HL-60 (cell line): Measurements from ENCODE around the gene MSX1.

Experiments used
- DNase-seq, 2 experiments: peaks; one replicate each; pipeline ENCODE4 v3.0.0-alpha.2; 2010 to 2020; ENCODE audit warnings: low read depth in 1 of 2, low spot score in 1 of 2
- H3K27ac ChIP-seq: fragments of 250-450 bp; sonication (Bioruptor Pico); replicated peaks from 2 replicates; pipeline ENCODE4 v1.5.1; 2020; ENCODE audit warnings: mild to moderate bottlenecking, moderate library complexity
- H3K27me3 ChIP-seq: fragments of 250-450 bp; sonication (Bioruptor Pico); 2 replicates; pipeline ENCODE4 v1.5.1; 2021; ENCODE audit warnings: mild to moderate bottlenecking, moderate library complexity; ENCODE audit not compliant: insufficient read depth, poor library complexity, severe bottlenecking
- H3K4me3 ChIP-seq: replicated peaks from 2 replicates; pipeline ENCODE4 v1.5.1; 2011; ENCODE audit warnings: mild to moderate bottlenecking, control low read depth, low read length; ENCODE audit not compliant: insufficient read depth
- CTCF ChIP-seq: IDR thresholded peaks from one replicate; pipeline ENCODE4 v1.5.1; 2011; ENCODE audit warnings: low read length, control low read depth, inconsistent platforms; ENCODE audit not compliant: insufficient read depth
- GABPA ChIP-seq: IDR thresholded peaks from 2 replicates; pipeline ENCODE4 v1.6.1; 2012; ENCODE audit warnings: low read depth
- POLR2AphosphoS5 ChIP-seq: IDR thresholded peaks from 2 replicates; pipeline ENCODE4 v1.6.1; 2012; ENCODE audit warnings: low read depth
- REST ChIP-seq: IDR thresholded peaks from 2 replicates; pipeline ENCODE4 v1.6.1; 2012; ENCODE audit warnings: low read depth; ENCODE audit not compliant: insufficient replicate concordance
- SPI1 ChIP-seq: IDR thresholded peaks from 2 replicates; pipeline ENCODE4 v1.6.1; 2012; ENCODE audit warnings: low read depth, mild to moderate bottlenecking, borderline replicate concordance

Gene MSX1

GRCh38 chr4:4899202-4899925, 39.9 kb downstream of the MSX1 start:
- TF ChIP-seq POLR2AphosphoS5 (no peak), GABPA (no peak), SPI1 (no peak), CTCF (no peak), REST (no peak)

DNA sequence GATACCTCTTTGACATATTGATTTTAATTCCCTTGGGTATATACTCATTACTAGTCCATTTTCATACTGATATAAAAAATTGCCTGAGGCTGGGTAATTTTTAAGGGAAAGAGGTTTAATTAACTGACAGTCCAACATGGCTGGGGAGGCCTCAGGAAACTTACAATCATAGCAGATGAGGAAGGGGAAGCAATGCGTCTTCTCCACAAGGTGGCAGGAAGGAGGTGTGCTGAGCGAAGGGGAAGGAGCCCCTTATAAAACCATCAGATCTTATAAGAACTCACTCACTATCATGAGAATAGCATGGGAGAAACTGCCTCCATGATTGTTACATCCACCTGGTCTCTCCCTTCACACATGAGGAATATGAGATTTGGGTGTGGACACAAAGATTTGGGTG, 42.4 kb downstream of the MSX1 start:
- no peak for TF ChIP-seq POLR2AphosphoS5
- TF ChIP-seq SPI1, result no peak
- no peak for TF ChIP-seq CTCF
- no peak for TF ChIP-seq GABPA
- no peak for TF ChIP-seq REST
- H3K27ac ChIP-seq, result no peak overlapping the region
- no peaks in the 10 kb centered on the region for H3K27me3 ChIP-seq
- DNase-seq, result no peak
- H3K4me3 ChIP-seq, result no peak overlapping the region

More at GRCh38 chr4:4899202-4899925, 39.9 kb downstream of the MSX1 start:
- H3K4me3 ChIP-seq, result no peak overlapping the region
- H3K27ac ChIP-seq, result no peak overlapping the region
- no peak for DNase-seq
- no peaks in the 10 kb centered on the region for H3K27me3 ChIP-seq

DNA sequence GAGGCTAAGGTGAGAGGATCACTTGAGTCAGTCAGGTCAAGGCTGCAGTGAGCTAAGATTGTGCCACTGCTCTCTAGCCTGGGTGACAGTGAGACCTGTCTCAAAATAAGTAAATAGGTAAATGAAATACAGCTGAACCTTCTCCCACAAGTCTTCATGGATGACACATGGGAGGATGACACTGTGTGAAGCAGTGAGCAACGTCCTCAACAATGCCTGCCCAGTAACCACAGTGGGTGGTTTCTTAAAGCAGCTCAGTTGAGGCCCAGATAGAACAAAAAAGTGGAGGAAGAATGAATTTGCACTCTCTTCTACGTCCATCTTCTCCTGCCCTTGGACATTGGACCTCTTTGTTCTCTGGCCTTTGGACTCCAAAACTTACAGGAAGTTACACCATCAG, 52.7 kb downstream of the MSX1 start:
- Histone ChIP-seq H3K27me3 (peaks cover 3% of the 10 kb centered on the region), H3K27ac (no peak overlapping the region), H3K4me3 (no peak overlapping the region)
- DNase-seq, result no peak
- TF ChIP-seq POLR2AphosphoS5 (no peak), CTCF (no peak), GABPA (no peak), SPI1 (no peak), REST (no peak)
